ENCODE data around the gene PARS2.

Gene PARS2

DNA sequence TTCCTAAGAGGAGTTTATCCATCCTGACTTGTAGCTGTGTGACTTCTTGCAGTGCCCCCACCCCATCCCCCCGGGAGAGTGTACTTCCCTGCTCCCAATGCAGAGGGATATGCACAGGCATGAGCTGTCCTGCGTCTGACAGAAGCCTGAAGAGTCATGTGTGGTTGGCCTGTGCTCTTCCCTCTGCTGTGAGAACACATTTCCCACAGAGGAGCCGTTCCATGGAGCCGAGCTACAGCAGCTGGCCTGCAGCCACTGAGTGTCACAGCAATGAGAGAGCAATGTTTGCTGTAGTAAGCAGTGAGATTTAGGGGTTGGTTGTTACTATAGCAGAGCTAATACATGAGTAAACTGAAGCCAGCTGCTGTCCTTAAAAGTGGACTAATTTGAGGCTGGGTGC is 22.0 kb downstream of the PARS2 start:
- DNase-seq, result no peak

DNA sequence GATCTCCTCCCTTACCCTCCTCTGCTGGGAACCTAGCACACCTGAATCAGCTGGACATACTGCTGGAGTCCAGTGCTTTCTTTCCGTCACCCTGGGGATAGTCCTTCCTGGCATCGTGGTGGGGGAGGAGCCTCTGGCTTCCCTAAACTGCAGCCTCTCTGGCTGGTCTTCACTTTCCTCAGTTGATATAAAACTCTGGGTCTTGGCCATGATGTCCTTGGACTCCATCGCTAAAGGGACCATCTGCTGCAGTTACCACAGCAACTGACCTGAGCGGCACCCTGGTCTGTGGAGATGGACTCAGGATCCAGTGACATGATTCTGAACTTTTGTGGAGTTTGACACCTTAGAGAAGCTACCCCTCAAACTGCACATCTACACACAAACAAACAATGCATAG is 22.8 kb downstream of the PARS2 start:
- DNase-seq, result no peak

DNA sequence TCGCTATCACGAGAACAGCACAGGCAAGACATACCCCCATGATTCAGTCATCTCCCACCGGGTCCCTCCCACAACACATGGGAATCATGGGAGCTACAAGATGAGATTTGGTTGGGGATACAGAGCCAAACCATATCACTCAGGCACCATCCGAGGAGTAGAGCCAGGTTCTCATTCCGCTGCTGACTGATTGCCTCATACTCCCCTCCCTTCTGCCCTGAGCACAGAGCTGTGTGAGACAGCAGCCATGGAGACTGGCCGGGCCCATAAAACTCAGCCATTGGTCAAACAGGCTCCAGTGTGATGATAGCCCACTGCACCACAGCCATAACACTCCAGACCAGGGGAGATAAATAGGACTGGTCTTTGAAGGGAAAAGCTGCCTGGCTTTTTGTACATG is 26.1 kb downstream of the PARS2 start:
- no peak for DNase-seq

DNA sequence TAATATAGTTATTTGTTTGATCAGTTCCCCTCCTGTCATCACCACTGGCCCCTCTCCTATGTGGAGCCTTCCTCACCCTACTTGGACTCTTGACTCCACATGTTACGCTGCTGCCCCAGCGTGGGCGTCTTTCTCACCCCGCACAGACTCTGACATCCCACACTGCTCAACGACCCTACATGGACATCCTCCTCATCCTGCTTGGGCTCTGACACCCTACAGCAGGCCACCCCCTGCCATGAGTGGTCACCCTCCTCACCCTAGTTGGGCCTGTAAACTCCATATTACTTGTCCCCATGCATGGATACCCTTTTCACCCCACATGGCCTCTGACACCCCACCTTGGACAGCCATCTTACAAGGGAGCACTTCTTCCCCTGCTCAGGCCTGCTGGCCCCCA is 27.6 kb downstream of the PARS2 start:
- no peak for DNase-seq

DNA sequence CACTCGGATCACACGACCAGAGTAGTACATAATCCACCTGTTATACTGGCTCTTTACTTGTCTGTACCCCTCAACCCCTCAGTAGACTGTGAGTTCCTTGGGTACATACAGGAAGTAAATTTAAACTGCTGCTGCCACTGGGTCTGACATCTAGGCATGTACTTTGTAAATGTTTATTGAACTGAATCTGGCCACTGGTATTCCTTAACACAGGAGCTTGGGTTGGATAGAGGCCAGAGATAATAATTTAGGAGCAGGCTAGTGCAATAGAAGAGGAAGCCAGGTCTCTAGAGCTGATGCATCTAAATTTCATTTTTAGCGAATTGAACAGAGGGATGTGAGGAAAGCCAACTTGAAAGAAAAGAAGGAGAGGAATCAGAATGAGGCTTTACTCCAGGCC is 36.3 kb downstream of the PARS2 start:
- DNase-seq, result no peak

DNA sequence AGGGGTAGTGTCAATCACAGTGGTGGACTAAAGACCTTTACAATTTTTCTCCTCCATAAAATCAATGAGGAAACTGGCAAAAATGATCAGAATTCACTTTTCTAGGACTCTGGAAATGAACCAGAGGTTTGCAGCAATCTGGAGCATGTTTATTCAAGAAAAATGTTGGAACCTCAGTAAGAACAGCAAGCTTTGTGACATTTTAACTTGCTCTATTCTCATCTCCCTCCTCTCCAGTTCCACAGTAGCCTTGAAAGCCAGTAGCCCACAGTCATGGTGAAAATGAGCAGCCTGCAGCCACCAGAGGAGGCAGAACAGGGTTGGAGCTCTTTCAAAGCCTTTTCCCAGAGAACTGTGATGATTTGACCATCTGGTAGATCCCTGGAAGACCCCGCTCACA is 39.6 kb downstream of the PARS2 start:
- DNase-seq, result no peak

DNA sequence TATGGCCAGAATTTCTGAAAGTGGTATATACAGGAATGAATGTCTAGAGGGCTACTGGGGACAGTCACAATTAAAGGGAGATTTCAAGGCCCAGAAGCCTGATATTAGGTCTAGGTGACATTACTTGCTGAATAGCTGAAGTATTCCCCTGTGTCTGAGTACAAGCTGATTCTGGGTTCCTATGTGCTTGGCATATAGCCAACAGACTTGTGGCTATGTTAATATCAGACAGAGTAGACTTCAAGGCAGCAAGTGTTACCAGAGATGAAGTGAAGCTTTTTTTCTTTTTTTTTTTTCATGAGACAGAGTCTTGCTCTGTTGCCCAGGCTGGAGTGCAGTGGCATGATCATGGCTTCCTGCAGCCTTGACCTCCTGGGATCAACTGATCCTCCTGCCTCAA is 40.3 kb downstream of the PARS2 start:
- DNase-seq, result no peak

DNA sequence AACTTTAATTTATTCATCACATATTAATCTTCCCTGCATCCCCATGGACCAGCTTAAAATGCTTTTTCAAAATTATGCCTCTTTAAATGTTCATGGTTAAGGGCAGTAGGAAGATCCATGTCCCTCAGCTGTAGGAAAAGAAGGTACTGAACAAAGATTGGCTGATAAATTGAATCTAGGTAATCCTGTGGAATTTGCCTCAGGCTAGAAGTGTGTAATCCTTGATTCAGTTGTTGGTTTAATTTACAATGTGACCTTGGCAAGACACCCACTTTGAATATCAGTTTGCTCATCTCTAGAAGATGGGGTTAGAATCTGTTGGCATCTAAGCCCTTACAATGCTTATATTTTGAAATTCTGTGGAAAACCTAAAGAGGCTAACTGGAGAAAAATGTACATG is 42.6 kb downstream of the PARS2 start:
- no peak for DNase-seq

DNA sequence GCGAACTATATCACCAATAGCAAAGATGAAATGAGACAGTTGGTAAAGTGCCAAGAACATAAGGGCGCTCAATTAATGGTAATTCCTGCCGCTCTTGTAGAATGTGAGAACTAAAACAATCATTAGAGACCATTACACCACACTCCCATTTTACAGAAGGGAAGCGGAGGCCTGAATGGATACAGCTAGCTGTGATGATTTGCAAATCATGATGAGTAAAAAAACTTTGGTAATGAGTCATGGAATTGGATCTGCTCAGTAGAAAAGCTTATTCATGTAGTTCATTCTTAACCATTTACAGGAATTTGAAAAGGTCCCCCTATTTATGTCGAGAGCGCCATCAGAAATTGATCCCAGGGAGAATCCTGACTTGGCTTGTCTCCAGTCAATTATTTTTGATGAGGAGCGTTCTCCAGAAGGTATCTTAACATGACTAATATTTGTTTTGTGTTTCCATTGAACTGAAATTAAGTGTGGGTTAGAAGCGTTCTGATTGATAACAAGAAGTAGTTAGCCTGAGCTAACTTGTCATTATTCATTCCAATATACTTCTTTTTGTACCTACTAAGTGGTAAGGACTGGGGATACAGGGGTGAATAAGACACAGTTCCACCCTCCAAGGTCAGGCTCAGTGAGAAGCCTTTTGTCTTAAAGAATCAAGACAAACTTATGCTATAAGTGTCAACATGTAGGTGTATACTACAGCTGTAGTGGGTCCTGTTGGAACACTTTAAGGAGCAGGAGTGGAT is 47.9 kb downstream of the PARS2 start:
- DNase-seq, result no peak

DNA sequence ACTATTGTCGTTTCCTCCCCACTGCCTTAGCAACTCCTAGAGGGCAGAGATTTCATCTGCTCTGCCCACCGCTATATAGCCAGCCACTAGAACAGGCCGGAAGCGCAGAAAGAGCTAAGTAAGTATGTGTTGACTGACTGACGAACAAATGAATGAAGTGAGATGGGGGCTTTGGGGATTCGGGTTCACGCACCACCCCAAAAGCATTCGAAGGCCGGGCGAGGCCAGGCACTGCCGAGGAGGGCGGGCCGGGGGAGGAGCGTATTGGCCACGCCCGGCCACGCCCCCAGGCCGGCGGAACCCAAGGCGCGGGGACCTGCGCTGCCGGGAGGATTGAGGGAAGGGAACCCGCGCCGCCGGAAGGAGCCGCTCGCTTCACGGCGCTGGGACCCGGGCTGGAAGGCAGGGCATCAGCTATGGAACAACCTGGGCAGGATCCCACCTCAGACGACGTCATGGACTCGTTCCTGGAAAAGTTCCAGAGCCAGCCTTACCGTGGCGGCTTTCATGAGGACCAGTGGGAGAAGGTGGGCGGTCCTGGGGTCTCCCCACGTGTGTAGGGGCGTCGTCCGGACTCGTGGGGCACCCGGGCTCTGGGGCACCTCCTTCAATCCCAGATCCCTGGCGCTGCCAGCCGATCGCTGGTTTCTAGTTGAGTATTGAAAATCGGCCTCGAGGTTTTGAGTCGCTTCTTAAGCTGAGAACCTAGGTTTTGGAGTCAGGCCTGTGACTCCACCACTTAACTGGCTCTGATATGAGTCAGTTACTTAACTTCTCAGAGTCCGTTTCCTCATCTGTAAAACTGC is 48.6 kb downstream of the PARS2 start, which contains the start of gene TTC4:
Gene TTC4 (plus strand): TSS at position 369 of the 806 bp plus-strand sequence. CDS start 48 bp downstream, at position 417.
- DNase-seq, result peak in 55 of 56 donors; percentile 21 to 90 (median 74)

DNA sequence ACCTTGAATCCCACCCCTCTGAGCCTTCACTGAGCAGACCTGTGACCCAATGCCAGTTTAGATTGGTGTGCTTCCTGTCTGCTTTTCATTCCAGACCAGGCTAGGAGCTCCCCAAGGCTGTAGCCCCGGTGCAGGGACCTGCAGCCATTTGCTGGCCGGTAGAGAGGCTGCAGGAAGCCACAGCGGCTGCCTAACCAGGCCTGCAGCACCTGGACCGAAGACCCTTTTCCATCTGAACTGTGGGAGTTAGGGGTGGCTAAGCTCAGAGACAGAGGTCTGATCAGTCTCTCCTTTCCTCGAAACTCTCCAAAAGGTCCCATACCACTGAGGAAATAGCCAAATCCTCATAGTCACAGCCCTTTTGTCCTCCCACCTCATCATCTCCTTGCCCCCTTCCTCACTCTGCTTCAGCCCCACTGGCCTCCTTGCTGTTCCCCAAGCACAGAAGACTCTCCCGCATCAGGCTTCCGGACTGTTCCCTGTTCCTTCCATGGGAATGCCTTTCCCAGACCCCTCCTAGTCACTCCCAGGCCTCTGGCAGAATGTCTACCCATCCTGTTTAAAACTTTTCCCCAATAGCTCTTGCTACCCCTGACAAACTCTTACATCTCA is 49.3 kb downstream of the PARS2 start:
- no peak for DNase-seq

DNA sequence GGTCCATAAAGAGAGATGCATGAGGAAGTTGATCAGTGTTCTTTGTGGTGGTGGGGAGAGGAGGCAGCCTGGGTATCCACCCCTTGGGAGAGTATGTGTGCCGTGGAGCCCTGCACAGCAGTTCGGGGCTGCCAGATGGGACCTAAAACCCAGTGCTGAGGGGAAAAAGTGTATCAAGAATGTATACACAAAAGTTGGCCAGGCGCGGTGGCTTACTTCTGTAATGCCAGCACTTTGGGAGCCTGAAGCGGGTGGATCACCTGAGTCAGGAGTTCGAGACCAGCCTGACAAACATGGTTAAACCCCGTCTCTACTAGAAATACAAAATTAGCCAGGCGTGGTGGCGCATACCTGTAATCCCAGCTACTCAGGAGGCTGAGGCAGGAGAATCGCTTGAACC is 52.8 kb downstream of the PARS2 start:
- DNase-seq, result no peak

DNA sequence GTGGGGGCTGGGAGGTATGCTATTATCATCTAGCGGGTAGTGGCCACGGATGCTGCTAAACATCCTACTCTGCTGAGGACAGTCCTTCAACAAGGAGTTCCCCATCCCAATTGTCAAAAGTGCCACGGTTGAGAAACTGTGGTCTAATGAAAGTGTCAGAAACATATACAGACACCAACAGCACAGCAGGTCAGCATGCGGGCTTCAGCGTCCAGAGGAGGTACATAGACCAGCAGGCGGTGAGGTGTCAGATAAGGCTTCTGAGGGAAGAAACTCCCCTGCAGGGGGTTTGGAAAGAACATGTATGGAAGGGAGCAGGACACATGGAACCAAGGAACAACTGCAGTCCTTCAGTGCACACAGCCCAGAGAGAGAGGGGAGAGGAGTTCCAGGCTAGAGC is 53.5 kb downstream of the PARS2 start:
- no peak for DNase-seq

DNA sequence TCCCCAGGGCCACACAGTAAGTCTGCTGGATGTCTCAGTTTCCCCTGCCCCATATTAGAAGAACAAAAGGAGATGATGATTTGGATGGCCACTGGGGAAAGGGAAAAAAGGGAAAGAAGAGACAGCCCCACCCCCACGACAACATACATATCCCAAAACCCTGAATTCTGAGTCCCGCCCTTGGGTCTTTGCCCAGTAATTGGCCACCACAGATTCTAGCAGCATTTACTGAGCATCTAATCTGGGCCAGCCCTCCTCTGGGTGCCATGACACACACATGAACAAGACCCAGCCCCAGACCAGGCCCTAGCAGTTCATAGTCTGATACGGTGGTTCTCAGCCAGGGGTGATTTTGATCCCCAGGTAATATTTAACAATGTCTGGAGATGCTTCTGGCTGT is 53.9 kb downstream of the PARS2 start:
- no peak for DNase-seq

DNA sequence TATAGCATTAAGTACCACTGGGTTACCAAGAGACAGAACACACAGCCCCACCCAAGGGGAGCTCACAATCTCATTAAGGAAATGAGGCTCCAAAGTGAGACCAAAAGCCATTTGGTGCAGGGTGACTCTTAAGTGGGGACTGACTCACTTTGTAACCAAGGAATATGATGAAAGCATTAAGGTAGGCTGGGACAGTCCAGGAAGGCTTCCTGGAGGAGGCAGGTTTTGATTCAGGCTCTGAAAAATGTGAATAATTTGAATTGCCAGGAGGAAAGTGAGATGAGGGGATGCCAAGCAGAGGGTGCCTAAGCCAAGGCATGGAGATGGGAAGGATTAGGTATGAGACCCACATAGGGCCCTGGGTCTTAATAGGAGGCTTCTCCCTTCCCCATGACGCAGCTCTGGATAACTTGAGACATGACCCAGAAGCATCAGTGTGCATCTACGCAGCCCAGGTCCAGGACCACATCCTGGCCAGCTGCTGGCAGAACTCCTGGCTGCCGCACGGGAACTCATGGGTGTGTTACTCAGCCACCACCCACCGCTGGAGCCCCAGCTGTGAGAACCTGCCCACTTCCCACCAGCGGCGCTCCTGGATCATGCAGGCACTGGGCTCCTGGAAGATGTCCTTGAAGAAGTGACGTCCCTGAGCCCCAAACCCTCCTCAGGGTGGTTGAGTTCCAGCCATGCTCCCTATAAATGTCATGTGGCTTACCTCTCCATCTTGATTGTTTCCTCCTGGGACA is 54.6 kb downstream of the PARS2 start:
- DNase-seq, result no peak

DNA sequence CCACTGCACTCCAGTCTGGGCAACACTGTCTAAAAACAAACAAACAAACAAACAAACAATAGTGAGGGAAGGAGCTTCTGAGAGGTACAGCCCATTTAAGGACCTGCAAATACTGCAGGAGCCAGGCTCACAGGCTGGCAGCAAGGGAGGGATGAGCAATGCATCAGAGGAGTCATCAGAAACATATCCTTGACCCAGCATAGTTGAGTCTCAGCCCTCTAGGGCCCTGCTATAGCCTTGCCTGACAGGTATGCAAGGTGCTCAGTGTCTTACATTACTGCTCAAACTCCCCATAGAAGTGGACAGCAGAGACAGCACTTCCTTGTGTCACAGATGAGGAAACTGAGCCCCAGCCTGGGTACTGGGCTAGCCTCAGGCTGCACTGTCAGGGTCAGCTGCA is 55.9 kb downstream of the PARS2 start:
- no peak for DNase-seq

All from nucleus accumbens (tissue), 56 donors.